Kidney (tissue), 14 donors: ENCODE data around the gene ARL3. TPM values are rescaled to one million over a fixed set of nuclear protein-coding genes. Genes with fewer than 3 reads are reported as not detected.

Source experiments
- DNase-seq, 5 donors: peaks; one replicate each; pipeline ENCODE4 v3.0.0-alpha.2; 2013 to 2020
- FAIRE-seq: peaks from 2 replicates; lab custom pipeline; 2012; peaks lifted over from hg19 to GRCh38; lab: Jason Lieb, UNC
- H3K27ac ChIP-seq, 2 donors: one replicate each; pipeline ENCODE4 v1.7.0; 2013; ENCODE audit warnings: low read depth in 2 of 2, low read length in 2 of 2, inconsistent platforms in 1 of 2
- H3K27me3 ChIP-seq: one replicate; pipeline ENCODE4 v1.7.1; 2013; ENCODE audit warnings: low read length, inconsistent platforms; ENCODE audit not compliant: control insufficient read depth, insufficient read depth
- H3K36me3 ChIP-seq, 3 donors: one replicate each; pipeline versions ENCODE4 v1.7.0 to v1.7.1; 2013; ENCODE audit warnings: low read length in 3 of 3, control low read depth in 1 of 3, inconsistent platforms in 1 of 3; ENCODE audit not compliant: insufficient read depth in 3 of 3, control insufficient read depth in 2 of 3
- H3K4me1 ChIP-seq, 3 donors: one replicate each; pipeline versions ENCODE4 v1.7.0 to v1.7.1; 2013; ENCODE audit warnings: low read length in 3 of 3, inconsistent platforms in 1 of 3, low read depth in 1 of 3; ENCODE audit not compliant: control insufficient read depth in 2 of 3, insufficient read depth in 2 of 3
- H3K4me3 ChIP-seq, 3 donors: one replicate each; pipeline versions ENCODE4 v1.7.0 to v1.8.1; 2013; ENCODE audit warnings: low read length in 3 of 3, control low read depth in 1 of 3, inconsistent platforms in 1 of 3
- H3K9ac ChIP-seq, 3 donors: one replicate each; pipeline versions ENCODE4 v1.7.0 to v1.7.1; 2013; ENCODE audit warnings: low read length in 3 of 3, control low read depth in 1 of 3, inconsistent platforms in 1 of 3
- H3K9me3 ChIP-seq, 3 donors: one replicate each; pipeline versions ENCODE4 v1.7.0 to v1.7.1; 2013; ENCODE audit warnings: low read length in 3 of 3, control low read depth in 1 of 3, inconsistent platforms in 1 of 3; ENCODE audit not compliant: control insufficient read depth in 2 of 3, insufficient read depth in 1 of 3
- intact Hi-C: fragments of 100-400 bp; cut with DNase I; formaldehyde crosslinking; loops from one replicate; pipeline ENCODE4 v1.11.1; 2022
- polyA plus RNA-seq: library from polyadenylated mRNA; stranded (reverse); fragments of 350-450 nt; fragmentation: Illumina TruSeq; extraction: RNeasy Lipid Tissue Mini Kit (QIAGEN cat#74804); gene quantifications from one replicate; pipeline ENCODE4 v1.2.3, GENCODE V29; 2014; ENCODE audit warnings: low read depth, low replicate concordance; ENCODE audit not compliant: insufficient read depth
- total RNA-seq: library from RNA; stranded (reverse); fragmentation: NEBNext Ultra II Directional; extraction: Animal tissue kit (Norgen Biotek cat#: 25700); gene quantifications from one replicate; pipeline ENCODE4 v1.2.1, GENCODE V29; 2021
- TF ChIP-seq, protein P1 (sequence below): IDR thresholded peaks from 3 replicates; pipeline ENCODE4 v1.5.1; 2012; ENCODE audit warnings: mild to moderate bottlenecking, moderate library complexity, borderline replicate concordance; ENCODE audit not compliant: insufficient read depth; ENCODE audit errors: extremely low read depth
- donor health status: control.
- donor health status: control.
- donor health status: control.
- donor health status: control.
- donor health status: control.
- donor health status: DM: yes; HTN: yes; CAD: no.
- donor health status: Normal renal cell carcinoma (clear cell type).

The ARL3 gene
- total and polyA plus RNA-seq, 2 donors from 2014 or later, result 16.3 to 28.8 TPM

GRCh38 chr10:102631525-102632393, 82.4 kb downstream of the ARL3 start:
- Histone ChIP-seq H3K27ac (no peak overlapping the region), H3K36me3 (peaks cover 0 to 6% (median 5%) of the 10 kb centered on the region in 3 donors), H3K4me1 (peaks cover 6 to 46% (median 23%) of the 10 kb centered on the region in 3 donors), H3K4me3 (no peak overlapping the region), H3K9me3 (no peaks in the 10 kb centered on the region), H3K9ac (no peak overlapping the region), H3K27me3 (no peaks in the 10 kb centered on the region)
- DNase-seq (peak in 1 of 5 donors; percentile 58), FAIRE-seq (no peak)
- TF ChIP-seq, protein P1, sequence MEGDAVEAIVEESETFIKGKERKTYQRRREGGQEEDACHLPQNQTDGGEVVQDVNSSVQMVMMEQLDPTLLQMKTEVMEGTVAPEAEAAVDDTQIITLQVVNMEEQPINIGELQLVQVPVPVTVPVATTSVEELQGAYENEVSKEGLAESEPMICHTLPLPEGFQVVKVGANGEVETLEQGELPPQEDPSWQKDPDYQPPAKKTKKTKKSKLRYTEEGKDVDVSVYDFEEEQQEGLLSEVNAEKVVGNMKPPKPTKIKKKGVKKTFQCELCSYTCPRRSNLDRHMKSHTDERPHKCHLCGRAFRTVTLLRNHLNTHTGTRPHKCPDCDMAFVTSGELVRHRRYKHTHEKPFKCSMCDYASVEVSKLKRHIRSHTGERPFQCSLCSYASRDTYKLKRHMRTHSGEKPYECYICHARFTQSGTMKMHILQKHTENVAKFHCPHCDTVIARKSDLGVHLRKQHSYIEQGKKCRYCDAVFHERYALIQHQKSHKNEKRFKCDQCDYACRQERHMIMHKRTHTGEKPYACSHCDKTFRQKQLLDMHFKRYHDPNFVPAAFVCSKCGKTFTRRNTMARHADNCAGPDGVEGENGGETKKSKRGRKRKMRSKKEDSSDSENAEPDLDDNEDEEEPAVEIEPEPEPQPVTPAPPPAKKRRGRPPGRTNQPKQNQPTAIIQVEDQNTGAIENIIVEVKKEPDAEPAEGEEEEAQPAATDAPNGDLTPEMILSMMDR, result no peak
- intact Hi-C loops, result no loop called here

DNA sequence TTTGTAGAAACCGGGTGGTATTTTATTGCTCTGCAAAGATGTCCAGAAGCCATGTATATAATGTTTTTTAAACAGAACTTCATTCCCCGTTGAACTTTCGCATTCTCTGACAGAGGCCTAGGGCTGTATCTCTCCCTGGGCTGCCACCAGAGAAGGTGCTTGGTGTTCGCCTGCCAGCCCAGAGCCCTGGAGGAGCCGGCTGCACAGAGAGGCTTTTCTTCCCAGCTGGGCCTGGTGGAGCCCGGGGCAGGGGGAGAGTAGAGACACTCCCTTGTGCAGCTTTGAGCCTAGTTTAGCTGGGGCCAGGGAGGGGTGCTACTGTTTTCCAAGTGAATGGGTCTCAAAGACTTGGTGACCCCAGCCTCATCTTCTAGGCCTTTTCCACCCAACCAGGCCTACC, 83.5 kb downstream of the ARL3 start:
- DNase-seq, result peak in 2 of 5 donors; percentile 39 to 42
- Histone ChIP-seq H3K9ac (no peak overlapping the region), H3K9me3 (no peaks in the 10 kb centered on the region), H3K36me3 (peaks cover 0 to 6% (median 5%) of the 10 kb centered on the region in 3 donors), H3K4me3 (no peak overlapping the region), H3K27me3 (no peaks in the 10 kb centered on the region), H3K4me1 (peaks cover 6 to 46% (median 23%) of the 10 kb centered on the region in 3 donors), H3K27ac (no peak overlapping the region)
- no peak for FAIRE-seq
- TF ChIP-seq, protein P1, result no peak
- intact Hi-C loops, result no loop called here

DNA sequence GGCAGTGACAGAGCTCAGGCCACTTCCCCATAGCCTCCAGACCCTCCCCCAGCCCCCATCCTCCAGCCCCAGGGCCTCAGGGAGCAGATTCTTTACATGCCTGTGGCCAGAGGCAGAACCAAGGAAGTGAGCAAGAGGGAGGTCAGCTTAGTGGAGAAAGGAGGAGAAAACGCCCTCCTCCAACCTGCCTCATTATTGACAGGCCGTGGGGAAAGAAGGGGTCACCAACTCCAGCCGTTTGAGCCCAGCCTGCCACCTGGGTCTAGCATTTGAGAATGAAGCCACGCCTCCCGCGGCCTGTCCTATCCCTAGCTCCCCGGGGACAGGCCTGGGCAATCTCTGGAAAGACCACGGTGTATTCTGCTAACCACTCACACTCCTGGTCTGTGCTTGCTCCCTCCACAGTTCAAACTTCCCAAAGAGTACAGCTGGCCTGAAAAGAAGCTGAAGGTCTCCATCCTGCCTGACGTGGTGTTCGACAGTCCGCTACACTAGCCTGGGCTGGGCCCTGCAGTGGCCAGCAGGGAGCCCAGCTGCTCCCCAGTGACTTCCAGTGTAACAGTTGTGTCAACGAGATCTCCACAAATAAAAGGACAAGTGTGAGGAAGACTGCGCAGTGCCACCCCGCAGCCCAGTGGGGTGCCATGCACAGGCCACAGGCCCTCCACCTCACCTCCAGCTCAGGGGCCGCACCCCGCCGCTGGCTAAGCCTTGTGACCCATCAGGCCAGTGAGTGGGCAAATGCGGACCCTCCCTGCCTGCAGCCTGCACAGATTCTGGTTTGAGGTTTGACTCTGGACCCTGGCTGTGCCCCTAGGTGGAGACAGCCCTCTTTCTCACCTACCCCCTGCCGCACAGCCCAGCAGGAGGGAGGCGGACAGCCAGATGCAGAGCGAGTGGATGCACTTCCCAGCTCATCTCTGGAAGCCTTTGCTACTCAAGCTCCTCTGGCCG, 84.3 kb downstream of the ARL3 start:
- peak overlapping the region; percentile 3 to 32 for H3K27ac ChIP-seq
- FAIRE-seq (no peak), DNase-seq (peak; percentile 81 to 93 (median 88))
- no peak overlapping the region for H3K4me3 ChIP-seq
- intact Hi-C loops, result no loop called here
- TF ChIP-seq, protein P1, result no peak
- H3K9me3 ChIP-seq, result no peaks in the 10 kb centered on the region
- H3K36me3 ChIP-seq, result peaks cover 0 to 6% (median 5%) of the 10 kb centered on the region in 3 donors
- H3K27me3 ChIP-seq, result no peaks in the 10 kb centered on the region
- H3K4me1 ChIP-seq, result peaks cover 10 to 53% (median 29%) of the 10 kb centered on the region in 3 donors
- H3K9ac ChIP-seq, result no peak overlapping the region
